Tongue (tissue), 2 donors: ENCODE data around the gene ZBTB8B. TPM values are rescaled to one million over a fixed set of nuclear protein-coding genes. Genes with fewer than 3 reads are reported as not detected.

Source experiments
- DNase-seq: peaks from one replicate; pipeline ENCODE4 v3.0.0-alpha.2; 2015
- total RNA-seq: library from RNA; depleted of rRNA; stranded (reverse); fragments of >200 nt; gene quantifications from one replicate; pipeline ENCODE4 v1.2.3, GENCODE V29; 2014

ZBTB8B gene
- total RNA-seq, 1 donor from 2014 or later = under 0.01 TPM

DNA sequence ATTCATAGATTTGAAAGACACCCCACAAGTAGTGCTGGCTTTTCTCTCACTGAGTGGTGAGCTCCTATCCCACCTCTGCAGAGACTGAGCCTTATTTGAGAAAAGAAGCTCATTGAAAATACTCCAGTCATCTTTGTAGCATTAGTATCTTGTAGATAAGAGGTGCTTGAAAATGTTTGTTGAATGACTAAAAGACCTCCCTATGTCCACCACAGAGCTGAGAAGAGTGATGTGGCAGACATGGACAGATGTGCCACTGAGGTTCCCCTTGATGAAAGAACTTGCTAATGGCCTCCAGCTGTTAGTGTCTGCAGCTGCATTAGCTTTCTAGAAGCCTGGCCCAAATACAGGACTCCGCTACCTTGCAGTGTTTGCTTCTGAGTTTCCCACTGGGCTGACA is 45.1 kb downstream of the ZBTB8B start:
- no peak for DNase-seq

Other genes with a start within 250 kb of the ZBTB8B start
- gene TMEM234, start 242.7 kb upstream of the ZBTB8B start, total RNA-seq = 10.6 TPM
- 145 TPM for gene EIF3I, start 242.7 kb upstream of the ZBTB8B start, total RNA-seq
- gene FAM167B, start 217.8 kb upstream of the ZBTB8B start, total RNA-seq = 0.31 TPM
- gene LCK, start 213.8 kb upstream of the ZBTB8B start, total RNA-seq = 1.3 TPM
- 58.3 TPM for gene HDAC1, start 173.0 kb upstream of the ZBTB8B start, total RNA-seq
- gene MARCKSL1, start 128.8 kb upstream of the ZBTB8B start, total RNA-seq = 40.8 TPM
- gene FAM229A, start 102.6 kb upstream of the ZBTB8B start, total RNA-seq = 0.82 TPM
- not detected for gene TSSK3, start 102.5 kb upstream of the ZBTB8B start, total RNA-seq
- 67.4 TPM for gene BSDC1, start 70.6 kb upstream of the ZBTB8B start, total RNA-seq
- gene ZBTB8A, start 74.4 kb downstream of the ZBTB8B start, total RNA-seq = 13.3 TPM
- gene ZBTB8OS, start 185.5 kb downstream of the ZBTB8B start, total RNA-seq = 18.2 TPM
- gene RBBP4, start 186.1 kb downstream of the ZBTB8B start, total RNA-seq = 147 TPM
- 71.8 TPM for gene SYNC, start 237.7 kb downstream of the ZBTB8B start, total RNA-seq